HG02763 (cell line): Measurements from ENCODE around the gene EIF4B.

Experiments
- ATAC-seq: cut with Tn5 transposase; IDR thresholded peaks from one replicate; pipeline ENCODE4 v1.9.1; 2021; ENCODE audit warnings: mild to moderate bottlenecking, moderate library complexity; ENCODE audit not compliant: unreplicated experiment

Gene EIF4B

DNA sequence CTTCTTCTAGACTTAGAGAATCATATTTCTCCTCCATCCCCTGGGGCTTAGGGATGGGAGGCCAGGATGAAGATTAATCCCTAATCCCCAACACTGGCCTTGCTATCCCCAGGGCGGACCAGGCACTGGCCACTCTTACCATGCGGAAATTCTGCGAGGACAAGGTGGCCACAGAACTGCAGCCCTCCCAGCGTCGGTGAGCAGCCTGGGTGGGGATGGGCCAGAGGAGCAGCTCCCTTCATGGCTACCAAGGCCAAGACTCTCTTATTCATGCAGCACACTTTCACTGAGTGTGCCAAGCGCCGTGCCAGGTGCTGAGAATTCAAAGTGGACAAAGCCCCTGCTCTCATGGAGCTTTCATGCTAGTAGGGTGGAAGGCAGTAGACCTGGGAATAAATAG, 50.6 kb downstream of the EIF4B start:
- no peak for ATAC-seq

DNA sequence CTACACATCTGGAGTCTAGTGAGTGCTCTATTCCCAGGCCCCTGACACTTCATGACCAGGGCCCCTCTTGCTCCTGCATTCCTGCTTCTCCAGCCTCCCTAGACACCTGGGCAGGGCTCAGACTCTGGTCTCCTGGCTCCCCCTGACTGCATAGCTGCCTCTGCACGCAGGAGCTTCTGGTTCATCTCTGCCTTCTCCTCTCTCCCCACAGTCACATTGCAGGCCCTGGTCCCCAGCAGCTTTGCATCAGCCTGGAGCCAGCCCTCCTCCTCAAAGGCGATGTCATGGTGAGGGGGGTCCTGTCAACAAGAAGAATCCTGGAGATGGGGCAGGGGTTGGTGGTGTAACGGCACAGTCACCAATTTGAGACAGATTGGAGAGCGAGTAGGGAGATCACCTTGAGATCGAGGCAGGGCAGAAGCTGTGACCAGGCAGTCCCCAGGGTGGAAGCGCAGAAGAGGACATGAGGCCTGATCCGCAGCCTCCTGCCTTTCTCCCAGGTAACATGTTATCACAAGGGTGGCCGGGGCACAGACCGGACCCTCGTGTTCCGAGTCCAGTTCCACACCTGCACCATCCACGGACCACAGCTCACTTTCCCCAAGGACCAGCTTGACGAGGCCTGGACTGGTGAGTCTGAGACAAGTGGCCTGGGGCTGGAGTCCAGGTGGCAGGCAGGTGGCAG, 51.7 kb downstream of the EIF4B start:
- ATAC-seq = no peak

DNA sequence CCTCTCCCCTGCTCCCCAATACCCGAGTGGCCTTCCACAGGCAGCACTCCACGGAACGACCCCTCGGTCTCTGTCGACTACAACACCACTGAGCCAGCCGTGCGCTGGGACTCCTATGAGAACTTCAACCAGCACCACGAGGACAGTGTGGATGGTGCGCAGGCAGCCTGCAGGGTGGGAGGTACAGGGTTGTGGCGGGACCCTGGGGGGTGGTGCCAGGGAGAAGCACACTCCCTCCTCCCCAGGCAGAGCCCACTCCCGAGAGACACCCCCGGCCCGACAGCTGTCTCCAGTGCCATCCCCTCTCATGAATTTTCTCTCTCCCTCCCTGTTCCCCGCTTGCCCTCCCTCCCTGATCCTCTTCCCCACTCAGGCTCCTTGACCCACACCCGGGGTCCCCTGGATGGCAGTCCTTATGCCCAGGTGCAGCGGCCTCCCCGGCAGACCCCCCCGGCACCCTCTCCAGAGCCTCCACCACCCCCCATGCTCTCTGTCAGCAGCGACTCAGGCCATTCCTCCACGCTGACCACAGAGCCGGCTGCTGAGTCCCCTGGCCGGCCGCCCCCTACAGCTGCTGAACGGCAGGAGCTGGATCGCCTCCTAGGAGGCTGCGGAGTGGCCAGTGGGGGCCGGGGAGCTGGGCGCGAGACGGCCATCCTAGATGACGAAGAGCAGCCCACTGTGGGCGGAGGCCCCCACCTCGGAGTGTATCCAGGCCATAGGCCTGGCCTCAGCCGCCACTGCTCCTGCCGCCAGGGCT, 52.6 kb downstream of the EIF4B start:
- ATAC-seq = no peak

DNA sequence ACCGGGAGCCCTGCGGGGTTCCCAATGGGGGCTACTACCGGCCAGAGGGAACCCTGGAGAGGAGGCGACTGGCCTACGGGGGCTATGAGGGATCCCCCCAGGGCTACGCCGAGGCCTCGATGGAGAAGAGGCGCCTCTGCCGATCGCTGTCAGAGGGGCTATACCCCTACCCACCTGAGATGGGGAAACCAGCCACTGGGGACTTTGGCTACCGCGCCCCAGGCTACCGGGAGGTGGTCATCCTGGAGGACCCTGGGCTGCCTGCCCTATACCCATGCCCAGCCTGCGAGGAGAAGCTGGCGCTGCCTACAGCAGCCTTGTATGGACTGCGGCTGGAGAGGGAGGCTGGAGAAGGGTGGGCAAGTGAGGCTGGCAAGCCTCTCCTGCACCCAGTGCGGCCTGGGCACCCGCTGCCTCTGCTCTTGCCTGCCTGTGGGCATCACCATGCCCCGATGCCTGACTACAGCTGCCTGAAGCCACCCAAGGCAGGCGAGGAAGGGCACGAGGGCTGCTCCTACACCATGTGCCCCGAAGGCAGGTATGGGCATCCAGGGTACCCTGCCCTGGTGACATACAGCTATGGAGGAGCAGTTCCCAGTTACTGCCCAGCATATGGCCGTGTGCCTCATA, 53.3 kb downstream of the EIF4B start:
- no peak for ATAC-seq

DNA sequence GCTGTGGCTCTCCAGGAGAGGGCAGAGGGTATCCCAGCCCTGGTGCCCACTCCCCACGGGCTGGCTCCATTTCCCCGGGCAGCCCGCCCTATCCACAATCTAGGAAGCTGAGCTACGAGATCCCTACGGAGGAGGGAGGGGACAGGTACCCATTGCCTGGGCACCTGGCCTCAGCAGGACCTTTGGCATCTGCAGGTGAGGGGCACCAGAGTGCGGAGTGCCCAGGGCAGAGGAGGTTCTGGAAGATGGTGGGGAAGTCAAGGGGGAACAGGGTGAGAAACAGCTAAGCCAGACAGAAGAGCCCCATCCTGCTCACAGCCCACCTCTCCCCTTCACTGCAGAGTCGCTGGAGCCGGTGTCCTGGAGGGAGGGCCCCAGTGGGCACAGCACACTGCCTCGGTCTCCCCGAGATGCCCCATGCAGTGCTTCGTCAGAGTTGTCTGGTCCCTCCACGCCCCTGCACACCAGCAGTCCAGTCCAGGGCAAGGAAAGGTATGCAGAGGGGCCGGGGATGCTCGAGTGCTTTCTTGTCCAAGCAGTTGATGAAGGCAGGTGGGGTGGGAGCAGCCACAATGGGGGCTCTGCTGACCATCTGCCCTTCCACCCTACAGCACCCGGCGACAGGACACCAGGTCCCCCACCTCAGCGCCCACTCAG, 53.9 kb downstream of the EIF4B start:
- ATAC-seq = no peak

DNA sequence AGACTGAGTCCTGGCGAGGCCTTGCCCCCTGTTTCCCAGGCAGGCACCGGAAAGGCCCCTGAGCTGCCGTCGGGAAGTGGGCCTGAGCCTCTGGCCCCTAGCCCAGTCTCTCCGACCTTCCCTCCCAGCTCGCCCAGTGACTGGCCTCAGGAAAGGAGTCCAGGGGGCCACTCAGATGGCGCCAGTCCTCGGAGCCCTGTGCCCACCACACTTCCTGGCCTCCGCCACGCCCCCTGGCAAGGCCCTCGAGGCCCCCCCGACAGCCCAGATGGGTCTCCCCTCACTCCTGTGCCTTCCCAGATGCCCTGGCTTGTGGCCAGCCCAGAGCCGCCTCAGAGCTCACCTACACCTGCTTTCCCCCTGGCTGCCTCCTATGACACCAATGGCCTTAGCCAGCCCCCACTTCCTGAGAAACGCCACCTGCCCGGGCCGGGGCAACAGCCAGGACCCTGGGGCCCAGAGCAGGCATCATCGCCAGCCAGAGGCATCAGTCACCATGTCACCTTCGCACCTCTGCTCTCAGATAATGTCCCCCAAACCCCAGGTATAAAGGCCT, 54.5 kb downstream of the EIF4B start:
- no peak for ATAC-seq

DNA sequence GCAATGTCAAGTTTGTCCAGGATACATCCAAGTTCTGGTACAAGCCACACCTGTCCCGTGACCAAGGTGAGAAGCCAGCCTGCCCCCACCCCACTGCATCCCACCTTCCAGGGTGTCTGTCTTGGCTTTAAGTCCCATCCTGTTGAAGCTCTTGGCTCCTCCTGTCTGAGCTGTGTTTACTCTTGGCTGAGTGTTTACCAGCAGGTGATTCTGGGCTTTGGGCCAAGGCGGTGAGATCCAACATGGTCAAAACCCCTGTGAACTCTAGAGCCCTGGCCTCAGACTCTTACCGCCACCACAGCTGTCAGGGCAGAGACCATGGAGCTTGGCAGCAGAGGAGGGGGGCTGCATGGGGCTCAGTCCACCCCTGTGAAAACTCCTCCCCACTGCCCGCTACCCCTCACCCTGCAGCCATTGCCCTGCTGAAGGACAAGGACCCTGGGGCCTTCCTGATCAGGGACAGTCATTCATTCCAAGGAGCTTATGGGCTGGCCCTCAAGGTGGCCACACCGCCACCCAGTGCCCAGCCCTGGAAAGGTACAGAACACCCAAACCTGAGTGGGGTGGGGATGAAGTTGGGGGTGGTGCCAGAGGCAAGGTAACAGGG, 55.3 kb downstream of the EIF4B start:
- ATAC-seq = no peak

DNA sequence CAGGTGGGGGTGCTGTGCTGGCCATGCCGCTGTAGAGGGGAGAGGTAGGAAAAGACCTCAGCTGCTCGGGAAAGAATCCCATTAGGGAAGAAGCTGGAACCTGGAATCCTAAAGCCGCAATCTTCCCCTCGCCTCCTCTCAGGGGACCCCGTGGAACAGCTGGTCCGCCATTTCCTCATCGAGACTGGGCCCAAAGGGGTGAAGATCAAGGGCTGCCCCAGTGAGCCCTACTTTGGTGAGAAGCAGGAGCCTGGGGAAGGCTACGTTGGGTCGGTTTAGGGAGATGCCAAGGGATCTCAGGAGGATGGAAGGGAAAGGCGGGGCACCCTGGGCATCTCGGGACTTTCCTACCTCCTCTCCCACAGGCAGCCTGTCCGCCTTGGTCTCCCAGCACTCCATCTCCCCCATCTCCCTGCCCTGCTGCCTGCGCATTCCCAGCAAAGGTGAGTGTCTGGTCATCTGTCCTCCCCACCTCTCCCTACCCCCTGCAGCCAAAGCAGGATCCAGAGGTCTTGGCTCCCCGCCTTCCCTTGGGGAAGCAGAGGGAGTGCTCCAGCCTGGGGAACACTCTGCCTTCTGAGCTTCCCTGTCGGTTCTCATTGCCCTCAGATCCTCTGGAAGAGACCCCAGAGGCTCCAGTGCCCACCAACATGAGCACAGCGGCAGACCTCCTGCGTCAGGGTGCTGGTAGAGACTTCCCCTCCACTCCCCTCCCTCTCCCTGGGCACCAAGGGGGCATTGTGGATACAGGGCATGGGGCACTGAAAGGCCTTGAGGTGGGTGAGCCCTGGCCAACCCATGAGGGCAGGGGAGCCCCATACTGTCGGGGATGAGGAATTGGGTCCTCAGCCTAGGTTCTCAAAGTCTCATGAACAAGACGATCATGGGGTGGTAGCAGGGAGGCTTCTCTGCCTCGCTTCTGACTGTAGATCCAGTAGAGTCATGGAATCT, 56.0 kb downstream of the EIF4B start:
- ATAC-seq = no peak

DNA sequence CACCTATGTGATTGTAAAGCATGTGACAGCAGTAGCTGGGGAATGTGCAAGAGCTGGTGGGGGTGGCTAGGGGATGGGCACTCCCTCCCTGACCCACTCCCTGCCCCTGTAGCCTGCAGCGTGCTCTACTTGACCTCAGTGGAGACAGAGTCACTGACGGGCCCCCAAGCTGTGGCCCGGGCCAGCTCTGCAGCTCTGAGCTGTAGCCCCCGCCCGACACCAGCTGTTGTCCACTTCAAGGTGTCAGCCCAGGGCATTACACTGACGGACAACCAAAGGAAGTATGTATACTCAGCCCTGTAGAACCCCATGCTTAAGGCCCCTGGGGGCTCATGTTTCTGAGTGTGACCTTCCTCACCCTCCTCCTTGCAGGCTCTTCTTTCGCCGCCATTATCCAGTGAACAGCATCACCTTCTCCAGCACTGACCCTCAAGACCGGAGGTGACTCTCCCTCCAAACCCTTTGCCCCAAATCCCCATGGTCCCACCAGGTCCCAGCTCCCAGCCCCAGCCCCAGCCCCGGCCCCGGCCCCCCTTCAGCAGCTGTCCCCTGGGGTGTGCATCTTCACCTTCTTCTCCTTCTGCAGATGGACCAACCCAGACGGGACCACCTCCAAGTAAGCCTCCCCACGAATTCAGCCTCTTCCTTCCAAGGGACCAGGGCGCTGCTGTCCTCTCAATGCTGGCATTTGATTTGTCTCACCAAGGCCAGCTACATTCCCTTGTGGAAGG, 56.9 kb downstream of the EIF4B start:
- ATAC-seq = no peak

DNA sequence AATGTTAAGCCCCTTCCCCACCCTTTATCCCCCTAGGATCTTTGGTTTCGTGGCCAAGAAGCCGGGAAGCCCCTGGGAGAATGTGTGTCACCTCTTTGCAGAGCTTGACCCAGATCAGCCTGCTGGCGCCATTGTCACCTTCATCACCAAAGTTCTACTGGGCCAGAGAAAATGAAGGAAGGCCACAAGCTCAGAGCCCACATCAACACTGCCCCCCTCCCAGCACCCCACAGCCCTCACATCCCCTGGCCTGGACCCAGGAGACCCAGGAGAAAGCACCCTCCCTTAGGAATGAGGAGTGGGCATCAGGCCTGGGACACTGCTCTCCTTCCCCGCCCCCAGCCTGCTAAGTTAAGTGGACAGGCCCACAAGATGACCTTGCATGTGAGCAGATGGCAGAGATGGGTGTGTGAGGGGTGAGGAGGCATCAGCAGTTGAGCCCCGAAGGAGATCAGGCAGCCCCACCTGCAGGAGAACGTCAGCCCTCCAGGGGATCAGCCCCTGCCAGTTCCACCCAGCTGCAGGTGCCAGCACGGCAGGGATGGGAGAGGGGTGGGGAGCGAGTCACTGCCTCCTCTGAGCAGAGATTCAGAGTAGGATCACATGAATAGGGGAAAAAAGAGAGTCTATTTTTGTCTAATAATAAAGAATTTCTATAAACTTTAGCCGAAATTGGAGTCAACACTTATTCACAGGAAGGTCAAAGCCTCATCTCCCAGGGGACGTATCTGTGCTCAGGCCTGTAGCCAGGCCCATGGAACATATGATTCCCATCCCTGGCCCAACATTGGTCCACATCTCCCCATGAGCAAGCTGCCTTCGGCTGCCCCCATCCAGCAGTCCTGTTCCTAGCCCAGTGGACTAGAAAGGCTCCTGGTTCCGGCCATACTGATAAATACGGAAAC, 57.7 kb downstream of the EIF4B start:
- ATAC-seq = no peak

DNA sequence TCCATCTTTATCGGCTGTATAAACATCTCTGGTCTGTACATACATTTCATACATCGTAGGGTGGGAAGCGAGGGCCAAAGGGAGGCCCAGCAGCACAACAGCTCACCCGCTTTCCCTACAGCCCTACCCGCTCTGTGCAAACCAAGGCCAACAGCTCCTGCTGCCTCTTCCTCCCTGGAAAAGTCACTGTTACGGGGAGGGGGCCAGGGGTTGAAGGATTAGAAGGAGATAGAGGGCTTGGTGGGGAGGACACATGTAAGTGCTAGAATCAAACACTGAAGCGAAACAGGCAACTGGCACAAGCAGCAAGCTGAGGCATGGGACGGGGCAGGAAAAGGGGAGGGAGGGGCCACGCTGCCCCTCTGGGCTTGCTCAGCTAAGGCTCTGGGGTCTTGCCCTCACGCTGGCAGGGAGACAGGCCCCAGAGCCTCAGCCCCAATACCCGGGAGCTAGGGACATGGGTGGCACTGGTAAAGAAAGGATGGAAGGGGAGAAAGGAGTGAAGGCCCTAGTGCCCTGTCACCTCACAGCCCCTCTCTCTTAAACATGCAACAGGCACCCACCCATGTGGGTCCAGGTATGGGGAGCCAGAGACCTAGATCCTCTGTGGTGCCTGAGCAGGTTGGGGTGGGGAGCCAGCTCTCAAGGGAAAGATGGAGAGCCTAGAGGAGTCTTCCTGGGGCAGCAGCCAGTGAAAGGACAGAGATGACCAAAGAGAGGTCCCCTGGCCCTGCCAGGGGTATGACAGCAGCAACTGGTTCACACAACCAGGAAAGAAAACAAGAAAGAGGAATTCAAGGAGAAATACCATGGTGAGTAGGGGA, 58.6 kb downstream of the EIF4B start:
- no peak for ATAC-seq

DNA sequence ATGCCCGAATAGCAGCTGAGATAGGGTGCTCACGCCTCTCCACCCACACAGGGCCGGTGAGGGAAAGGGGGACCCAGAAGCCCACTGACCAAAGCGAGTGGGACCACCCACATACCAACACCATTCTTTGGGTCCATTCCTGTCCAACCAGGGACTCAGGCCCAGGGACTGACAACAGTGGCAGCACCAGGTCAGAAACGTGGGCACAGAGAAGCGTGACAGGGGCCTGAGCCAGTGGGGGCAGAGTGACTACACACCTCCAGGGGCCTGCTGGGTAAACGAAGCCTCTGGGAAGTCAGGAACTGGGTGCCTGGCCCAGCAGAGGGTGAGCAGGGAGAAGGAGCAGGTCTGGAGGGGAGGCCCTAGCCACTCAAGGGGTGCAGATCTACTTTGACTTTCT, 59.2 kb downstream of the EIF4B start:
- ATAC-seq = no peak

DNA sequence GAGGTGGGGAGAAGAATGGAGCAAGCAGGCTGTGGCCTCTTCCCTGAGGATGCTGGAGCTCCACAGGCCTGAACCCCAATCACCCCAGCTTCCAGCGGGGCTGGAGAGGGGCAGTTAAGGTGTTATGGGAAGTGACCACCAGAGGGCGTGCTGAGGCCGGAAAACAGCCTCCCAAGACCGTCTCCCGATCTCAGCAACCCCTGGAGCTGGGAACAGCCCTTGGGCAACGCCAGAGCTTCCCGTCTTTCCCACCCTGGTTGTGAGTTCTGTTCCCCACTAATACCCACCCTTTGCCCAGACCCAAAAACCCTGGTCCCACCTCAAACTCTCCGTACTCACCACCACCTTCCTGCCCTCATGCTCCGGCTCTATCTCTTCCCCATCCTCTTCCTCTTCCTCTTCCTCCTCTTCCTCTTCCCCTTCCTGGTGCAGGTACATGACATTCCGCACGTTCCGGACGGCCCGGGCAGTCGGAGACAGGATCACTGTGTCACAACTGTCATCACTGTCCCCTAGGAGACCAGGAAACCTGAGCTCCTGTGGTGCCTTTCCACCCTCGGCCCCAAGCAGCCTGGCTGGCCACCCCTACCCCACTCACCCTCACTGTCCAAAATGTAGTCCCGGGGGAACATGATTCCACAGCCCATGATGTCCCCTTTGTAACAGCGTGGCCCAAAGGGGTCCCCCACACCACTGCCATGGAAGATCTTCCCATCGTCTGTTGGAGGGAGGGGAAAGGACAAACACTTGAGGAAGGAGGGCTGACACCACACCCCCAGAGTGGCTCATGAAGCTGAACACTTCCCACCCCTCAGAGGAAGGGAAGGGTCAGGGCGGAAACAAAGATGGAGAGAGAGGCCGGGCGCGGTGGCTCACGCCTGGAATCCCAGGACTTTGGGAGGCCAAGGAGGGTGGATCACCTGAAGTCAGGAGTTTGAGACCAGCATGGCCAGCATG, 60.0 kb downstream of the EIF4B start:
- no peak for ATAC-seq

DNA sequence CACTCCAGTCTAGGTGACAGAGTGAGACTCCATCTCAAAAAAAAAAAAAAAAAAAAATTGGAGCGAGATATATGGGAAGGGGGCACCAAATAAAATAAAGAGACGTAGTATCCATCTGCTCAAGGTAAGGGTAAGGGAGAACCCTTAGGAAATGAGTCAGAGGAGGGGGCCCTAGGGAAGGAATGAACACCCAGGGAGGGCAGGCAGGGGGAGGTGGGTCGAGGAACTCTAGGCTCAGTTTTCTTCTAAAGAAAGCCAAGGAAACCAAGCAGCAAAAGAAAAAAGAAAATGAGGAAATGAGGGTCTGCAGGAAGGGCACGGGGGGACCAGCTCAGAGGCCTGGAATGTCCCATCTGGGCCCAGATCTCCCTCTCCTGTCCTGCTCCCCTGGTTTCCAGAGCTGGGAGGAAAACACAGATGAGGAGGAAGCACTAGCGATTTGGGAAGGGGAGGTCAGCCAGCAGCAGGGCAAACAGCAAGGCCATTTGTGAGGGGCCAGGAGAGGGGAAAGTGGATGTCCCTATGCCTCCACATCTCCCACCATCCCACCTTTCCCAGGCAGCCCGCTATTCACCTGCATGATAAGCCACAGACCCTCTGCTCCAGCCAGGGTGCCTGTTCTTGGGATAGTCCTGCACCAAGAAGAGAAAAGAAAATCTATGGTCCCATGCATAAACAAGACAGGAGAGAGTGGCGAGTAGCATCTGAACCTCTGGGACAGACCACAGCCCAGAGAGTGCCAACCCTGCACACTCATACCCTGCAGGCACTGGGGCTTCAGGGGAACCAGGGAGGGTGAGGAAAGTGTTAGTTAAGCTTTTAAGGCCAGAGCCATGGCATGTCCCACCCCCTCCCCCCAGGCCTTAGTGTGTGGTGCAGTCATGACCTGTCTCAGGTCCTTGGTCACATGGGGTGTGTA, 61.1 kb downstream of the EIF4B start:
- ATAC-seq = no peak
